Thyroid gland (tissue), 4 donors: ENCODE results near the gene NRP2. TPM values are rescaled to one million over a fixed set of nuclear protein-coding genes. Genes with fewer than 3 reads are reported as not detected.

ENCODE experiments used
- DNase-seq, 2 donors: peaks; one replicate each; pipeline ENCODE4 v3.0.0-alpha.2; 2019
- H3K27ac ChIP-seq, 3 donors: fragments of 200-600 bp; sonication (generic); 1 replicate in 2 of 3; 2 replicates in 1 of 3; pipeline ENCODE4 v1.5.1; 2016 to 2019; ENCODE audit warnings: mild to moderate bottlenecking in 1 of 3, moderate library complexity in 1 of 3
- H3K27me3 ChIP-seq: fragments of 200-600 bp; sonication (generic); one replicate; pipeline ENCODE4 v1.5.1; 2019
- H3K36me3 ChIP-seq, 2 donors: fragments of 200-600 bp; sonication (generic); one replicate each; pipeline ENCODE4 v1.5.1; 2016 to 2019
- H3K4me1 ChIP-seq, 2 donors: fragments of 200-600 bp; sonication (generic); one replicate each; pipeline ENCODE4 v1.5.1; 2017 to 2019
- H3K4me3 ChIP-seq, 3 donors: fragments of 200-600 bp; sonication (generic); replicated peaks in 1 of 3; 1 replicate in 2 of 3; 2 replicates in 1 of 3; pipeline ENCODE4 v1.5.1; 2016; ENCODE audit warnings: mild to moderate bottlenecking in 1 of 3
- H3K9me3 ChIP-seq: fragments of 200-600 bp; sonication (generic); one replicate; pipeline ENCODE4 v1.5.1; 2017
- CTCF ChIP-seq, 6 experiments: fragments of 200-600 bp in 3 of 6; fragments of 450-650 bp in 3 of 6; sonication (generic) in 3 of 6; IDR thresholded peaks; one replicate each; pipeline ENCODE4 v1.5.1; 2016 to 2019; ENCODE audit warnings: antibody characterized with exemption in 6 of 6, mild to moderate bottlenecking in 2 of 6, inconsistent platforms in 1 of 6, moderate library complexity in 1 of 6
- POLR2A ChIP-seq, 2 donors: fragments of 450-650 bp; IDR thresholded peaks; one replicate each; pipeline ENCODE4 v1.6.1; 2017; ENCODE audit warnings: antibody characterized with exemption in 2 of 2, mild to moderate bottlenecking in 2 of 2, moderate library complexity in 1 of 2
- WGBS, 2 donors: methylation state at CpG; one replicate each; pipeline ENCODE4 v1.1.5; 2017; 5-methylcytosine and 5-hydroxymethylcytosine counted together
- intact Hi-C: fragments of 100-400 bp; cut with DNase I; formaldehyde crosslinking; loops from one replicate; pipeline ENCODE4 v1.15.1; 2023
- total RNA-seq, 4 donors: library from RNA; depleted of rRNA; stranded (reverse); fragments of >200 nt; gene quantifications; one replicate each; pipeline ENCODE4 v1.2.3, GENCODE V29; 2016

Gene NRP2
- total RNA-seq, 4 donors from 2014 or later = 29.3 to 62.5 (median 41.6) TPM

GRCh38 chr2:205662206-205662965 lies 19.9 kb upstream of the NRP2 start:
- H3K27me3 ChIP-seq = no peaks in the 10 kb centered on the region
- no peaks in the 10 kb centered on the region for H3K36me3 ChIP-seq
- no peak for TF ChIP-seq POLR2A (IDR thresholded peaks at IDR 0.05)
- TF ChIP-seq CTCF (IDR thresholded peaks at IDR 0.05) = no peak
- H3K4me1 ChIP-seq = no peaks in the 10 kb centered on the region
- 83 to 93% methylated on average over 3 of the region's 3 CpGs for WGBS, 2 donors
- intact Hi-C loops = no loop called here
- no peak overlapping the region for H3K4me3 ChIP-seq
- no peaks in the 10 kb centered on the region for H3K9me3 ChIP-seq
- no peak overlapping the region for H3K27ac ChIP-seq
- no peak for DNase-seq

- no peak overlapping the region for H3K4me3 ChIP-seq
- intact Hi-C loops = no loop called here
- no peaks in the 10 kb centered on the region for H3K9me3 ChIP-seq
- no peaks in the 10 kb centered on the region for H3K27me3 ChIP-seq
- DNase-seq = no peak
- no peaks in the 10 kb centered on the region for H3K4me1 ChIP-seq
- H3K36me3 ChIP-seq = no peaks in the 10 kb centered on the region
- 86 to 92% methylated on average over 2 of the region's 2 CpGs for WGBS, 2 donors
- no peak overlapping the region for H3K27ac ChIP-seq
- TF ChIP-seq POLR2A (IDR thresholded peaks at IDR 0.05) (no peak), CTCF (IDR thresholded peaks at IDR 0.05) (no peak)
These were observed 16.5 kb upstream of the NRP2 start for GRCh38 chr2:205665791-205666190.

DNA sequence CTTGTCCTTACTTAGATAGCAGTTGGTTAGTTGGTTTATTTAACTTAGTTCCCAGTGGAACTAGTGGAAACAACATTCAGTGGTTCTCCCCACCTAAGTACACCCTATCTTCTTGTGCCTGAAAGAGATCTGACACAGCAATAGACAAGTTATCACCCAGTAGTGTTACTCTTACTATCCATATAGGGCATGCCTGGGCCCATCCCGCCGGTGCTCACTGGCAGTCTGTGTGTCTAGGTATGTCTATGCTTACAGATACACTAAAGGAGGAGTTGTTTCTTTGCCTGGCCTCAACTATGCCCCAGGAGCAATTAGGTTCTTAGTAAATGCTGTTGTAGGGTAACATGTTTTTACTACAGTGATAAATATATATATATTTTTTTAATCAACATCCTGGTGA lies 12.0 kb upstream of the NRP2 start:
- no peak for DNase-seq
- no peaks in the 10 kb centered on the region for H3K36me3 ChIP-seq
- no peak overlapping the region for H3K4me3 ChIP-seq
- WGBS, 2 donors = 67 to 81% methylated on average over 2 of the region's 2 CpGs
- H3K9me3 ChIP-seq = no peaks in the 10 kb centered on the region
- no peaks in the 10 kb centered on the region for H3K4me1 ChIP-seq
- intact Hi-C loops = no loop called here
- H3K27me3 ChIP-seq = no peaks in the 10 kb centered on the region
- no peak for TF ChIP-seq CTCF (IDR thresholded peaks at IDR 0.05)
- no peak for TF ChIP-seq POLR2A (IDR thresholded peaks at IDR 0.05)
- H3K27ac ChIP-seq = no peak overlapping the region

- no peaks in the 10 kb centered on the region for H3K36me3 ChIP-seq
These were observed 9.0 kb upstream of the NRP2 start for GRCh38 chr2:205673312-205673711.

More at GRCh38 chr2:205673312-205673711, 9.0 kb upstream of the NRP2 start:
- H3K4me3 ChIP-seq = no peak overlapping the region
- intact Hi-C loops = no loop called here
- H3K27ac ChIP-seq = no peak overlapping the region
- DNase-seq = no peak
- H3K9me3 ChIP-seq = no peaks in the 10 kb centered on the region
- TF ChIP-seq POLR2A (IDR thresholded peaks at IDR 0.05) = no peak
- no peak for TF ChIP-seq CTCF (IDR thresholded peaks at IDR 0.05)
- no peaks in the 10 kb centered on the region for H3K4me1 ChIP-seq
- WGBS, 2 donors = 84 to 89% methylated on average over 1 of the region's 1 CpG
- no peaks in the 10 kb centered on the region for H3K27me3 ChIP-seq
